ENCODE results near the gene POMC. TPM values are rescaled to one million over a fixed set of nuclear protein-coding genes. Genes with fewer than 3 reads are reported as not detected.

Gene POMC
- total RNA-seq, 1 experiment from 2014 or later, result not detected

DNA sequence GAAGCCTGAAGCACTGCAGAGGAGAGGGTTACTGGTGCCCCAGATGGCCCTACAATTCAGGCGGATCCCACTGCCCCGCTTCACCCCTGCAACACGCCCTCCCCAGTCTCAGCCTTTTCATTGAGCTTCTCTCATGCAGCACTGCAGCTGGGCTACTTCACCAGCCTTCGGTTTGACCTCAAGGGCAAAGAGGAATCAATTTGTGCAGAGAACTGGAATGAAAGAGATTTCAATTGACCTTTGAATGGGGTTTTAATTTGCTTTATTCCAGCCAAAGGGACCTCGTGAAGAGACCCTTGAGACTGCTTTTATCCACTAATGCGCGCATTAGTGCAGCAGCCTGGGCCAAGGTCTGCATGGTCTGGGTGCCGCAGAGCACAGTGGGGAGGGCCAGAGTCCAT is 8.8 kb upstream of the POMC start:
- intact Hi-C loops (cut with micrococcal nuclease), result no loop called here
- Histone ChIP-seq H3K9ac (ENCODE audit: low read length) (no peak overlapping the region), H3K79me2 (ENCODE audit: insufficient read depth, low read length) (no peaks in the 10 kb centered on the region), H3K4me2 (ENCODE audit: low read length) (no peak overlapping the region), H3K9me3 (ENCODE audit: control insufficient read depth in 1 of 2, insufficient read depth in 1 of 2, low read depth in 1 of 2, low read length in 2 of 2) (no peaks in the 10 kb centered on the region), H3K27me3 (ENCODE audit: insufficient read depth, low read length) (no peaks in the 10 kb centered on the region), H3K9me2 (ENCODE audit: insufficient read depth) (no peaks in the 10 kb centered on the region), H3K27ac (ENCODE audit: low read depth, low read length) (no peak overlapping the region), H2AFZ (ENCODE audit: low read depth, low read length, poor library complexity, severe bottlenecking) (no peak overlapping the region), H4K20me1 (ENCODE audit: insufficient read depth) (no peaks in the 10 kb centered on the region), H3K4me1 (ENCODE audit: control insufficient read depth in 1 of 2, insufficient read depth in 2 of 2, low read length in 2 of 2) (no peaks in the 10 kb centered on the region), H3K4me3 (replicated peaks in 1 of 2; ENCODE audit: low read depth in 1 of 2, low read length in 2 of 2) (no peak overlapping the region), H3K36me3 (ENCODE audit: control insufficient read depth in 1 of 2, insufficient read depth in 2 of 2, low read length in 2 of 2) (no peaks in the 10 kb centered on the region)
- no peak for ATAC-seq
- no peak for DNase-seq (ENCODE audit: low read depth, low spot score)
- BruUV-seq (replicated peaks), result no TSS peak
- ChIA-PET CTCF (no interaction called here), RAD21 (ENCODE audit: low non-redundant PET in 1 of 2, low total read pairs in 2 of 2, uncharacterized antibody in 2 of 2, unreplicated experiment in 2 of 2) (no interaction called here), POLR2A (no interaction called here)
- TF ChIP-seq SP1 (IDR thresholded peaks at IDR 0.05; ENCODE audit: low read depth) (no peak), JUND (IDR thresholded peaks at IDR 0.05) (no peak), YY1 (IDR thresholded peaks at IDR 0.05; ENCODE audit: extremely low read depth, insufficient replicate concordance, low read depth, low read length) (no peak), ZNF274 (IDR thresholded peaks at IDR 0.05; ENCODE audit: low read depth, low read length) (no peak), CBX3 (IDR thresholded peaks at IDR 0.05; ENCODE audit: low read depth) (no peak), EZH2 (IDR thresholded peaks at IDR 0.05) (no peak), TCF7L2 (IDR thresholded peaks at IDR 0.05; ENCODE audit: borderline replicate concordance, extremely low read depth, insufficient read depth, insufficient read length) (no peak), EGR1 (IDR thresholded peaks at IDR 0.05; ENCODE audit: low read depth) (no peak), FOSL1 (IDR thresholded peaks at IDR 0.05; ENCODE audit: low read depth) (no peak), SIN3A (IDR thresholded peaks at IDR 0.05; ENCODE audit: low read depth) (no peak), RAD21 (IDR thresholded peaks at IDR 0.05; ENCODE audit: low read depth) (no peak), CEBPB (IDR thresholded peaks at IDR 0.05; ENCODE audit: low read depth) (no peak), ZFX (IDR thresholded peaks at IDR 0.05) (no peak), EZH2phosphoT487 (IDR thresholded peaks at IDR 0.05; ENCODE audit: borderline replicate concordance) (no peak), SRF (IDR thresholded peaks at IDR 0.05; ENCODE audit: low read depth) (no peak), POLR2A (IDR thresholded peaks at IDR 0.05; ENCODE audit: borderline replicate concordance, extremely low read depth, insufficient read depth, insufficient read length) (no peak)
- TF ChIP-seq, protein P1, sequence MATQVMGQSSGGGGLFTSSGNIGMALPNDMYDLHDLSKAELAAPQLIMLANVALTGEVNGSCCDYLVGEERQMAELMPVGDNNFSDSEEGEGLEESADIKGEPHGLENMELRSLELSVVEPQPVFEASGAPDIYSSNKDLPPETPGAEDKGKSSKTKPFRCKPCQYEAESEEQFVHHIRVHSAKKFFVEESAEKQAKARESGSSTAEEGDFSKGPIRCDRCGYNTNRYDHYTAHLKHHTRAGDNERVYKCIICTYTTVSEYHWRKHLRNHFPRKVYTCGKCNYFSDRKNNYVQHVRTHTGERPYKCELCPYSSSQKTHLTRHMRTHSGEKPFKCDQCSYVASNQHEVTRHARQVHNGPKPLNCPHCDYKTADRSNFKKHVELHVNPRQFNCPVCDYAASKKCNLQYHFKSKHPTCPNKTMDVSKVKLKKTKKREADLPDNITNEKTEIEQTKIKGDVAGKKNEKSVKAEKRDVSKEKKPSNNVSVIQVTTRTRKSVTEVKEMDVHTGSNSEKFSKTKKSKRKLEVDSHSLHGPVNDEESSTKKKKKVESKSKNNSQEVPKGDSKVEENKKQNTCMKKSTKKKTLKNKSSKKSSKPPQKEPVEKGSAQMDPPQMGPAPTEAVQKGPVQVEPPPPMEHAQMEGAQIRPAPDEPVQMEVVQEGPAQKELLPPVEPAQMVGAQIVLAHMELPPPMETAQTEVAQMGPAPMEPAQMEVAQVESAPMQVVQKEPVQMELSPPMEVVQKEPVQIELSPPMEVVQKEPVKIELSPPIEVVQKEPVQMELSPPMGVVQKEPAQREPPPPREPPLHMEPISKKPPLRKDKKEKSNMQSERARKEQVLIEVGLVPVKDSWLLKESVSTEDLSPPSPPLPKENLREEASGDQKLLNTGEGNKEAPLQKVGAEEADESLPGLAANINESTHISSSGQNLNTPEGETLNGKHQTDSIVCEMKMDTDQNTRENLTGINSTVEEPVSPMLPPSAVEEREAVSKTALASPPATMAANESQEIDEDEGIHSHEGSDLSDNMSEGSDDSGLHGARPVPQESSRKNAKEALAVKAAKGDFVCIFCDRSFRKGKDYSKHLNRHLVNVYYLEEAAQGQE (IDR thresholded peaks at IDR 0.05; ENCODE audit: low read depth), result no peak
- TF ChIP-seq, protein P2, sequence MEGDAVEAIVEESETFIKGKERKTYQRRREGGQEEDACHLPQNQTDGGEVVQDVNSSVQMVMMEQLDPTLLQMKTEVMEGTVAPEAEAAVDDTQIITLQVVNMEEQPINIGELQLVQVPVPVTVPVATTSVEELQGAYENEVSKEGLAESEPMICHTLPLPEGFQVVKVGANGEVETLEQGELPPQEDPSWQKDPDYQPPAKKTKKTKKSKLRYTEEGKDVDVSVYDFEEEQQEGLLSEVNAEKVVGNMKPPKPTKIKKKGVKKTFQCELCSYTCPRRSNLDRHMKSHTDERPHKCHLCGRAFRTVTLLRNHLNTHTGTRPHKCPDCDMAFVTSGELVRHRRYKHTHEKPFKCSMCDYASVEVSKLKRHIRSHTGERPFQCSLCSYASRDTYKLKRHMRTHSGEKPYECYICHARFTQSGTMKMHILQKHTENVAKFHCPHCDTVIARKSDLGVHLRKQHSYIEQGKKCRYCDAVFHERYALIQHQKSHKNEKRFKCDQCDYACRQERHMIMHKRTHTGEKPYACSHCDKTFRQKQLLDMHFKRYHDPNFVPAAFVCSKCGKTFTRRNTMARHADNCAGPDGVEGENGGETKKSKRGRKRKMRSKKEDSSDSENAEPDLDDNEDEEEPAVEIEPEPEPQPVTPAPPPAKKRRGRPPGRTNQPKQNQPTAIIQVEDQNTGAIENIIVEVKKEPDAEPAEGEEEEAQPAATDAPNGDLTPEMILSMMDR (IDR thresholded peaks at IDR 0.05 in 2 of 3, conservative IDR thresholded peaks at IDR 0.05 in 1 of 3; ENCODE audit: borderline replicate concordance in 1 of 3, insufficient read depth in 1 of 3, low read depth in 2 of 3, low read length in 2 of 3), result no peak
- TF ChIP-seq, protein P3, sequence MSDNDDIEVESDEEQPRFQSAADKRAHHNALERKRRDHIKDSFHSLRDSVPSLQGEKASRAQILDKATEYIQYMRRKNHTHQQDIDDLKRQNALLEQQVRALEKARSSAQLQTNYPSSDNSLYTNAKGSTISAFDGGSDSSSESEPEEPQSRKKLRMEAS (IDR thresholded peaks at IDR 0.05), result no peak
- TF ChIP-seq, protein P4, sequence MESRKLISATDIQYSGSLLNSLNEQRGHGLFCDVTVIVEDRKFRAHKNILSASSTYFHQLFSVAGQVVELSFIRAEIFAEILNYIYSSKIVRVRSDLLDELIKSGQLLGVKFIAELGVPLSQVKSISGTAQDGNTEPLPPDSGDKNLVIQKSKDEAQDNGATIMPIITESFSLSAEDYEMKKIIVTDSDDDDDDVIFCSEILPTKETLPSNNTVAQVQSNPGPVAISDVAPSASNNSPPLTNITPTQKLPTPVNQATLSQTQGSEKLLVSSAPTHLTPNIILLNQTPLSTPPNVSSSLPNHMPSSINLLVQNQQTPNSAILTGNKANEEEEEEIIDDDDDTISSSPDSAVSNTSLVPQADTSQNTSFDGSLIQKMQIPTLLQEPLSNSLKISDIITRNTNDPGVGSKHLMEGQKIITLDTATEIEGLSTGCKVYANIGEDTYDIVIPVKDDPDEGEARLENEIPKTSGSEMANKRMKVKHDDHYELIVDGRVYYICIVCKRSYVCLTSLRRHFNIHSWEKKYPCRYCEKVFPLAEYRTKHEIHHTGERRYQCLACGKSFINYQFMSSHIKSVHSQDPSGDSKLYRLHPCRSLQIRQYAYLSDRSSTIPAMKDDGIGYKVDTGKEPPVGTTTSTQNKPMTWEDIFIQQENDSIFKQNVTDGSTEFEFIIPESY (IDR thresholded peaks at IDR 0.05; ENCODE audit: extremely low read depth, insufficient replicate concordance, low read length), result no peak
